Measurements from ENCODE around the gene TNFAIP8. TPM values are rescaled to one million over a fixed set of nuclear protein-coding genes. Genes with fewer than 3 reads are reported as not detected.

Gene TNFAIP8
- total RNA-seq, 2 donors from 2014 or later: 5.6 to 8.9 TPM

DNA sequence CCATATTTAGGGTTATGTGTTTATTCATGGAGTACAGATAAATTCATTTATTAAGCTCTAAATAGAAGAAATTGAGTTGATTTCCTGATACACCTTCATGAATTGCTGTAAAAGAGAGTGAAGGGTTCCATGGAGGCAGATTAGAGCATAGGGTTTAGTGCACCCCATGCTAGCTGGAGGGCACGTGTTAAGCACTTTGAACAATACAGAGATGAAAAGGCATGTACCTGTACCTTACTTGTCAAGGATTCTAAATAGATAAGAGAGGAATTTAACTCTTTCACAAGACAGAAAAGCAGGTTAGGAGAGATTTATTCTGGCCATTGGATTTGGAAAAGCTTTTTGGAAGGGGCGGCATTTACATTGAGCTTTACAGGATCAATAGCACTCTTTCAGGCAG is 23.3 kb downstream of the TNFAIP8 start:
- H3K27ac ChIP-seq: no peak overlapping the region
- TF ChIP-seq, protein P1, sequence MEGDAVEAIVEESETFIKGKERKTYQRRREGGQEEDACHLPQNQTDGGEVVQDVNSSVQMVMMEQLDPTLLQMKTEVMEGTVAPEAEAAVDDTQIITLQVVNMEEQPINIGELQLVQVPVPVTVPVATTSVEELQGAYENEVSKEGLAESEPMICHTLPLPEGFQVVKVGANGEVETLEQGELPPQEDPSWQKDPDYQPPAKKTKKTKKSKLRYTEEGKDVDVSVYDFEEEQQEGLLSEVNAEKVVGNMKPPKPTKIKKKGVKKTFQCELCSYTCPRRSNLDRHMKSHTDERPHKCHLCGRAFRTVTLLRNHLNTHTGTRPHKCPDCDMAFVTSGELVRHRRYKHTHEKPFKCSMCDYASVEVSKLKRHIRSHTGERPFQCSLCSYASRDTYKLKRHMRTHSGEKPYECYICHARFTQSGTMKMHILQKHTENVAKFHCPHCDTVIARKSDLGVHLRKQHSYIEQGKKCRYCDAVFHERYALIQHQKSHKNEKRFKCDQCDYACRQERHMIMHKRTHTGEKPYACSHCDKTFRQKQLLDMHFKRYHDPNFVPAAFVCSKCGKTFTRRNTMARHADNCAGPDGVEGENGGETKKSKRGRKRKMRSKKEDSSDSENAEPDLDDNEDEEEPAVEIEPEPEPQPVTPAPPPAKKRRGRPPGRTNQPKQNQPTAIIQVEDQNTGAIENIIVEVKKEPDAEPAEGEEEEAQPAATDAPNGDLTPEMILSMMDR (IDR thresholded peaks at IDR 0.05): no peak
- H3K4me3 ChIP-seq: no peak overlapping the region
- H3K27me3 ChIP-seq: no peaks in the 10 kb centered on the region
- no peak for DNase-seq (ENCODE audit: low spot score)
- no peaks in the 10 kb centered on the region for H3K9me3 ChIP-seq
- H3K36me3 ChIP-seq: no peaks in the 10 kb centered on the region
- H3K4me1 ChIP-seq: no peaks in the 10 kb centered on the region

DNA sequence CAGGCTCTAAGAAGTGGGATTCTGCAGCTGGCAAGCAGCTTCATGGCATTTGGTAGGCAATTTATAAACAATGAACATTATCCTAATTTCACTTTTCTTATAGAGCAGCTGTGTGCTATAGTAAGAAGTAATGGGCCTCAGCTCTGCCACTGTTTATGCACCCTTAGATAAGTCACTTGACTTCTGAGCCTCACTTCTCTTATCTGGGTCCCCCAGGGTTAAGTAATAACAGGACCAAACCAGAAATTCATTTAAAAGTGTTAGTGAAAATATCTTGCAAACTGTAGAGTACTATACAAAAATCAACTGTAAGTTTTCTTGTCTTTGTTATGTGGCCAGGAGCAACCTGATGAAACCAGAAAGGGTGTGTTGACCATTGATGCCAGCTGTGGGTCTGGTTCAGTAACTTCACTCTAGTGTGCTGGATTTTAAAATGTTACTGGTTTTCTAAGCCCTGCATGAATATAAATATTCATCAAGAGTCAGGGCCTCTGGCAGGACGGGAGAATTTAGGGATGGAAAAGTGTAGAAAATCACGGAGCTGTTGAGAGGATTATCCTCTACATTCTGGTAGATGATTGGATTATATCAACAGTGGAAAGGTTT is 24.2 kb downstream of the TNFAIP8 start:
- no peak overlapping the region for H3K27ac ChIP-seq

GRCh38 chr5:119382169-119382568 is 26.4 kb downstream of the TNFAIP8 start:
- Histone ChIP-seq H3K9me3 (no peaks in the 10 kb centered on the region), H3K36me3 (no peaks in the 10 kb centered on the region), H3K27me3 (no peaks in the 10 kb centered on the region), H3K27ac (no peak overlapping the region), H3K4me1 (peaks cover 0 to 9% of the 10 kb centered on the region in 2 donors), H3K4me3 (no peak overlapping the region)
- no peak for DNase-seq (ENCODE audit: low spot score)
- TF ChIP-seq, protein P1 (IDR thresholded peaks at IDR 0.05): no peak

More for the DNA sequence above, 24.2 kb downstream of the TNFAIP8 start:
- H3K4me1 ChIP-seq: no peaks in the 10 kb centered on the region
- TF ChIP-seq, protein P1 (IDR thresholded peaks at IDR 0.05): no peak
- no peak for DNase-seq (ENCODE audit: low spot score)
- no peaks in the 10 kb centered on the region for H3K36me3 ChIP-seq
- no peak overlapping the region for H3K4me3 ChIP-seq
- H3K9me3 ChIP-seq: no peaks in the 10 kb centered on the region
- H3K27me3 ChIP-seq: no peaks in the 10 kb centered on the region

DNA sequence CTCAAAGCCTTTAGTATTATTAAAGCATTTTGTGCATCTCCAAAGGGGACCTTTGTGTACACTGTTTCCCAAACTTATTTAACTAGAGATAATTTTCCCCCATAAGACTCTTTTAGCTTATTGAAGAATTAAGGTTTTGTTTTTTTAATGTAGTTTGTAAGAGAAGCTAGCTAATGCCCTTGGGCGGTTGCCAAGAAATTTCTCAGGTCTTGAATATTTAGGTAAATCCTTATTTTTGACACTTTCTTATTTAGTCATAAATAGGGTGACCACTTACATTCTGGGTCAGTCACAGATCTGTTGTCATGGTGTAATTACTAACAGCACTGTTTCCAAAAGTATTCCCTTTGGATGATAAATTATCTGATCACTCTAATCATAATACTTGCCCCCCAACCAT is 27.2 kb downstream of the TNFAIP8 start:
- DNase-seq (ENCODE audit: low spot score): no peak
- Histone ChIP-seq H3K36me3 (no peaks in the 10 kb centered on the region), H3K27me3 (no peaks in the 10 kb centered on the region), H3K4me3 (no peak overlapping the region), H3K4me1 (peaks cover 0 to 17% of the 10 kb centered on the region in 2 donors), H3K9me3 (no peaks in the 10 kb centered on the region), H3K27ac (no peak overlapping the region)
- TF ChIP-seq, protein P1 (IDR thresholded peaks at IDR 0.05): no peak

DNA sequence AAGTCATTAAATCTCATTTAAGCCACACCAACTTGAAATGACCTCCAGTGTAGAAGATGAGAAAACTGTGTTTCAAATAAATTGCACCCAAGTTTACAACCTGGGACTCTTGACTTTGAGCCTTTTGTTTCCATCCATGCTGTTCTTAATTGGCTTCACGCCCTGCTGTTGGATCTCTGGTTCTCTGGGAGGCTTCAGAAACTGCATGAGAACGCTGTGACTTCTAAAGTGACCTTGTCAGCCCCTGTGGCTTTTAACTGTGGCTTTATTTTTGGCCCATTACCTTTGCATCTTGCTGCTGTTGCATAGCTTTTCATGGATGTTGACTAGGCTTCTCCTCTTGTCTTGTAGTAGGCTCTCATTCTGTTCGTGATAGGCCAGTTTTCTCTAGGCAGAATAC is 29.3 kb downstream of the TNFAIP8 start:
- no peak overlapping the region for H3K4me3 ChIP-seq
- no peaks in the 10 kb centered on the region for H3K9me3 ChIP-seq
- no peak overlapping the region for H3K27ac ChIP-seq
- TF ChIP-seq, protein P1 (IDR thresholded peaks at IDR 0.05): no peak
- no peaks in the 10 kb centered on the region for H3K36me3 ChIP-seq
- no peaks in the 10 kb centered on the region for H3K27me3 ChIP-seq
- peaks cover 0 to 18% of the 10 kb centered on the region in 2 donors for H3K4me1 ChIP-seq
- DNase-seq (ENCODE audit: low spot score): no peak
